A549 (cell line): ENCODE measurements around the gene SMARCAL1.

Experiments used
- CHD4 ChIP-seq: fragments of 200-600 bp; sonication (generic); IDR thresholded peaks from 2 replicates; pipeline ENCODE4 v1.6.1; 2016; ENCODE audit warnings: antibody characterized with exemption, mild to moderate bottlenecking, borderline replicate concordance
- CTCF ChIP-seq: fragments of >200 bp; sonication (Bioruptor Twin); formaldehyde crosslinking; IDR thresholded peaks from 3 replicates; pipeline ENCODE4 v1.5.1; 2016
- EP300 ChIP-seq, 2 experiments: fragments of >200 bp; sonication (Bioruptor Twin); formaldehyde crosslinking; IDR thresholded peaks; 2 replicates in 1 of 2; 3 replicates in 1 of 2; pipeline ENCODE4 v1.6.1; 2016 to 2017
- FOXS1 ChIP-seq: fragments of 250-450 bp; sonication (Bioruptor Pico); IDR thresholded peaks from 2 replicates; pipeline ENCODE4 v1.5.0; 2020; ENCODE audit warnings: mild to moderate bottlenecking, moderate library complexity
- HOXA7 ChIP-seq: fragments of 250-450 bp; sonication (Bioruptor Pico); IDR thresholded peaks from 2 replicates; pipeline ENCODE4 v1.5.0; 2020; ENCODE audit warnings: mild to moderate bottlenecking, moderate library complexity
- KDM1A ChIP-seq: fragments of 200-600 bp; sonication (generic); IDR thresholded peaks from 2 replicates; pipeline ENCODE4 v1.6.1; 2016; ENCODE audit warnings: low read depth, mild to moderate bottlenecking
- MYC ChIP-seq: IDR thresholded peaks from 2 replicates; pipeline ENCODE4 v1.6.1; 2012; ENCODE audit warnings: mild to moderate bottlenecking, inconsistent platforms, low read length, improper control_type of control experiment, borderline replicate concordance
- POLR2A ChIP-seq: IDR thresholded peaks from 2 replicates; pipeline ENCODE4 v1.6.1; 2012; ENCODE audit warnings: mild to moderate bottlenecking, low read length
- SMC3 ChIP-seq: fragments of >200 bp; sonication (Bioruptor Twin); formaldehyde crosslinking; IDR thresholded peaks from 3 replicates; pipeline ENCODE4 v1.6.1; 2018; ENCODE audit warnings: inconsistent platforms
- TP53 ChIP-seq: fragments of 250-450 bp; sonication (Bioruptor Pico); IDR thresholded peaks from 2 replicates; pipeline ENCODE4 v1.5.0; 2021; ENCODE audit warnings: mild to moderate bottlenecking, moderate library complexity
- USF2 ChIP-seq: fragments of 450-650 bp; IDR thresholded peaks from 2 replicates; pipeline ENCODE4 v1.6.1; 2014; ENCODE audit warnings: antibody characterized with exemption

GRCh38 chr2:216507220-216508160, 95.2 kb downstream of the SMARCAL1 start:
- TF ChIP-seq CTCF (no peak), MYC (no peak), POLR2A (no peak), TP53 (CRISPR knock-in tag) (no peak), FOXS1 (CRISPR knock-in tag) (no peak), KDM1A (no peak), HOXA7 (no peak), CHD4 (no peak), EP300 (IDR thresholded peaks at IDR 0.05) (no peak), USF2 (no peak), SMC3 (no peak)
